Hepatocyte (in vitro differentiated cells): Measurements from ENCODE around the gene ITGB2. TPM values are rescaled to one million over a fixed set of nuclear protein-coding genes. Genes with fewer than 3 reads are reported as not detected.

Source experiments
- DNase-seq: peaks from one replicate; pipeline ENCODE4 v3.0.0-alpha.2; 2016; ENCODE audit warnings: low spot score
- H2AFZ ChIP-seq: fragments of 200-600 bp; sonication (generic); 2 replicates; pipeline ENCODE4 v1.6.0; 2016; ENCODE audit warnings: antibody characterized with exemption, mild to moderate bottlenecking
- H3K27ac ChIP-seq: fragments of 200-600 bp; sonication (generic); 2 replicates; pipeline ENCODE4 v1.5.1; 2016; ENCODE audit warnings: mild to moderate bottlenecking
- H3K27me3 ChIP-seq: fragments of 200-600 bp; sonication (generic); 2 replicates; pipeline ENCODE4 v1.6.1; 2016
- H3K36me3 ChIP-seq: fragments of 200-600 bp; sonication (generic); replicated peaks from 2 replicates; pipeline ENCODE4 v1.5.1; 2016; ENCODE audit warnings: low read depth; ENCODE audit not compliant: insufficient read depth
- H3K4me1 ChIP-seq: fragments of 200-600 bp; sonication (generic); 2 replicates; pipeline ENCODE4 v1.5.1; 2016; ENCODE audit warnings: mild to moderate bottlenecking, moderate library complexity; ENCODE audit not compliant: insufficient read depth
- H3K4me2 ChIP-seq: fragments of 200-600 bp; sonication (generic); 2 replicates; pipeline ENCODE4 v1.6.0; 2016
- H3K4me3 ChIP-seq: fragments of 200-600 bp; sonication (generic); 2 replicates; pipeline ENCODE4 v1.5.1; 2016; ENCODE audit warnings: mild to moderate bottlenecking
- H3K79me2 ChIP-seq: fragments of 200-600 bp; sonication (generic); 2 replicates; pipeline ENCODE4 v1.6.0; 2017; ENCODE audit warnings: mild to moderate bottlenecking
- H3K9me2 ChIP-seq: fragments of 200-600 bp; sonication (generic); replicated peaks from 2 replicates; pipeline ENCODE4 v1.6.0; 2017; ENCODE audit warnings: mild to moderate bottlenecking; ENCODE audit not compliant: insufficient read depth
- H3K9me3 ChIP-seq: fragments of 200-600 bp; sonication (generic); 2 replicates; pipeline ENCODE4 v1.5.1; 2016; ENCODE audit warnings: low read depth, mild to moderate bottlenecking
- H4K20me1 ChIP-seq: fragments of 200-600 bp; sonication (generic); 2 replicates; pipeline ENCODE4 v1.6.0; 2016; ENCODE audit warnings: mild to moderate bottlenecking; ENCODE audit not compliant: insufficient read depth, poor library complexity, severe bottlenecking
- CTCF ChIP-seq: fragments of 200-600 bp; sonication (generic); IDR thresholded peaks from 2 replicates; pipeline ENCODE4 v1.5.1; 2016; ENCODE audit warnings: antibody characterized with exemption, mild to moderate bottlenecking; ENCODE audit not compliant: poor library complexity
- EZH2 ChIP-seq: fragments of 200-600 bp; sonication (generic); IDR thresholded peaks from 2 replicates; pipeline ENCODE4 v1.6.1; 2016; ENCODE audit warnings: antibody characterized with exemption, mild to moderate bottlenecking, borderline replicate concordance
- EZH2phosphoT487 ChIP-seq: fragments of 200-600 bp; sonication (generic); IDR thresholded peaks from one replicate; pipeline ENCODE4 v1.6.1; 2018; ENCODE audit warnings: antibody characterized with exemption, mild to moderate bottlenecking, low read depth, moderate library complexity; ENCODE audit not compliant: unreplicated experiment, severe bottlenecking
- WGBS: methylation state at CpG from one replicate; pipeline ENCODE4 v1.1.6; 2016; ENCODE audit warnings: low lambda C conversion rate; ENCODE audit errors: missing lambda C conversion rate; 5-methylcytosine and 5-hydroxymethylcytosine counted together
- polyA plus RNA-seq: library from polyadenylated mRNA; unstranded; fragments of >200 nt; fragmentation: Nextera tagmentation; extraction: Ambion mirVana; gene quantifications from 2 replicates; pipeline ENCODE4 v1.2.1, GENCODE V29; 2016
- total RNA-seq: library from RNA; depleted of rRNA; stranded (reverse); fragments of >200 nt; gene quantifications from 2 replicates; pipeline ENCODE4 v1.2.3, GENCODE V29; 2014

ITGB2 gene
- total and polyA plus RNA-seq, 2 experiments from 2014 or later, result 3.8 to 4.2 TPM

GRCh38 chr21:44836349-44836665, 84.4 kb downstream of the ITGB2 start:
- DNase-seq, result no peak
- Histone ChIP-seq H3K9me2 (no peaks in the 10 kb centered on the region), H3K27me3 (no peaks in the 10 kb centered on the region), H3K4me1 (no peaks in the 10 kb centered on the region), H3K36me3 (no peaks in the 10 kb centered on the region), H3K9me3 (no peaks in the 10 kb centered on the region), H3K4me3 (no peak overlapping the region), H3K79me2 (no peaks in the 10 kb centered on the region), H4K20me1 (no peaks in the 10 kb centered on the region), H3K27ac (no peak overlapping the region), H2AFZ (no peak overlapping the region), H3K4me2 (no peak overlapping the region)
- TF ChIP-seq CTCF (no peak), EZH2phosphoT487 (no peak), EZH2 (no peak)
- WGBS, result 87% methylated on average over 3 of the region's 3 CpGs

Other genes with a start within 250 kb of the ITGB2 start
- gene KRTAP12-1, start 238.7 kb downstream of the ITGB2 start, total RNA-seq, result not detected in 2 replicates
- gene KRTAP12-1, start 238.7 kb downstream of the ITGB2 start, polyA plus RNA-seq, result not detected in 2 replicates
- not detected in 2 replicates for gene KRTAP10-12, start 223.7 kb downstream of the ITGB2 start, total RNA-seq
- gene KRTAP10-12, start 223.7 kb downstream of the ITGB2 start, polyA plus RNA-seq, result not detected in 2 replicates
- gene TSPEAR, start 209.3 kb downstream of the ITGB2 start, total RNA-seq, result 0.16 TPM in 1 of 2 replicates, not detected in the other
- gene TSPEAR, start 209.3 kb downstream of the ITGB2 start, polyA plus RNA-seq, result 0.35 and 0.66 TPM in 2 replicates
- 45.8 and 61.6 TPM in 2 replicates for gene UBE2G2, start 119.1 kb downstream of the ITGB2 start, total RNA-seq
- gene UBE2G2, start 119.1 kb downstream of the ITGB2 start, polyA plus RNA-seq, result 50.4 and 55.2 TPM in 2 replicates
- 68.5 and 77.2 TPM in 2 replicates for gene SUMO3, start 102.8 kb downstream of the ITGB2 start, total RNA-seq
- gene SUMO3, start 102.8 kb downstream of the ITGB2 start, polyA plus RNA-seq, result 97.0 and 107 TPM in 2 replicates
- gene PTTG1IP, start 47.2 kb downstream of the ITGB2 start, total RNA-seq, result 344 and 348 TPM in 2 replicates
- gene PTTG1IP, start 47.2 kb downstream of the ITGB2 start, polyA plus RNA-seq, result 315 and 362 TPM in 2 replicates
- 11.5 and 16.3 TPM in 2 replicates for gene SLX9, start 19.1 kb upstream of the ITGB2 start, total RNA-seq
- gene SLX9, start 19.1 kb upstream of the ITGB2 start, polyA plus RNA-seq, result 33.2 and 37.2 TPM in 2 replicates
- gene ADARB1, start 153.7 kb upstream of the ITGB2 start, total RNA-seq, result 9.9 and 16.0 TPM in 2 replicates
- 17.3 and 19.4 TPM in 2 replicates for gene ADARB1, start 153.7 kb upstream of the ITGB2 start, polyA plus RNA-seq